ENCODE data around the gene FAM193B.

Gene FAM193B

GRCh38 chr5:177470759-177471536 lies 83.4 kb downstream of the FAM193B start:
- Histone ChIP-seq H3K9me3 (no peaks in the 10 kb centered on the region), H3K4me3 (ENCODE audit: low read depth, low read length) (no peak overlapping the region), H3K36me3 (peaks cover 64% of the 10 kb centered on the region), H3K27me3 (no peaks in the 10 kb centered on the region), H3K4me1 (peaks cover 13% of the 10 kb centered on the region)
- no peak for TF ChIP-seq CTCF (IDR thresholded peaks at IDR 0.05; ENCODE audit: low read depth, low read length)
- DNase-seq, result no peak

All from BE2C (cell line).